ENCODE data around the gene GRM5. TPM values are rescaled to one million over a fixed set of nuclear protein-coding genes. Genes with fewer than 3 reads are reported as not detected.

GRM5 gene
- total RNA-seq, 1 experiment from 2014 or later: not detected

- Histone ChIP-seq H3K27me3 (ENCODE audit: insufficient read depth, low read depth) (no peaks in the 10 kb centered on the region), H3K4me1 (replicated peaks; ENCODE audit: insufficient read depth) (peaks cover 18% of the 10 kb centered on the region), H3K79me2 (ENCODE audit: low read depth) (no peaks in the 10 kb centered on the region), H3K36me3 (ENCODE audit: low read depth) (no peaks in the 10 kb centered on the region), H3K9me3 (ENCODE audit: insufficient read depth, low read depth) (no peaks in the 10 kb centered on the region), H4K20me1 (ENCODE audit: insufficient read depth) (no peaks in the 10 kb centered on the region), H3K27ac (no peak overlapping the region), H3K4me2 (no peak overlapping the region), H3K9me2 (ENCODE audit: insufficient read depth) (no peaks in the 10 kb centered on the region), H3K4me3 (no peak overlapping the region), H3F3A (ENCODE audit: insufficient read depth, low read depth) (peaks cover 5% of the 10 kb centered on the region; the same call in 1 of the 2 replicates), H2AFZ (no peak overlapping the region)
- CTCF ChIA-PET: no interaction called here
- BruUV-seq (replicated peaks): no TSS peak
- intact Hi-C loops (cut with micrococcal nuclease; ENCODE audit: unreplicated experiment): no loop called here
- DNase-seq: no peak
- no peak for TF ChIP-seq CTCF (conservative IDR thresholded peaks at IDR 0.05)
- no peak for TF ChIP-seq EZH2 (IDR thresholded peaks at IDR 0.05; ENCODE audit: low read depth)
- POLR2A ChIA-PET (ENCODE audit: unreplicated experiment): no interaction called here
Measured at GRCh38 chr11:88553204-88553603, 512.6 kb downstream of the GRM5 start.

DNA sequence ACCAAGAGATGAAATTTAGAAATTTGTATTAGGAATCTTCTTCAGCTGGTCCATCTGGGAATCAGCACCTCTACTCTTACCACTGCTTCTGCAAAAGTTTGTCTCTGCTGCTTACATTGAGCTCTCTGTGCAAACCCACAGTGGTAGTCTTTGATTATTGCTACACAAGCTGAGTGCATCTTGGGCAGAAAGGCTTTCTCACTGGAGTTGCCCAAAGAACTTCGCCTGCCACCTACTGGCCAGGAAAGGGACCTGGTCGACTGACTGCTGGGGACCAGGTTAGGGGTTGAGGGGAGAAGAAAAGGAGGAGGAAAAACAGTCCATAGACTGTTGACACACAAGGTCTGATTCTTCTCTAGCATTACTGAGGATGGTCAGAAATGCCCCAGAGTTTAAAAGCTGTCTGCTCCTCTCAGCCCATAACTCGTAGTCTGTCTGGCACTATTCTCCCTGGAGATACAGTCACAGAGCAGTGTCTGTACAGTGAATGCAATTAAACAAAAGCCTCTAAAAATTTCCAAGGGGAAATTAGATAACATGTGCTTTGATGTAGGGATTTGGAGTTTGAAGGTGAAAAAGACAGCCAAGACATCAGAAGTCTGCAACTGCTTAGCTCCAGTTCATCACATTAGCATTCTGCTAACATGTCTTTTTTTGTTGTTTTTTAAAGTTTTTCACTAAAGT, 513.3 kb downstream of the GRM5 start:
- TF ChIP-seq EZH2 (IDR thresholded peaks at IDR 0.05; ENCODE audit: low read depth) (no peak), CTCF (conservative IDR thresholded peaks at IDR 0.05) (peak; percentile 83)
- Histone ChIP-seq H3F3A (ENCODE audit: insufficient read depth, low read depth) (peaks cover 5% of the 10 kb centered on the region; the same call in 1 of the 2 replicates), H3K27ac (no peak overlapping the region), H2AFZ (no peak overlapping the region), H3K4me3 (no peak overlapping the region), H3K79me2 (ENCODE audit: low read depth) (no peaks in the 10 kb centered on the region), H3K9me2 (ENCODE audit: insufficient read depth) (no peaks in the 10 kb centered on the region), H3K36me3 (ENCODE audit: low read depth) (no peaks in the 10 kb centered on the region), H3K27me3 (ENCODE audit: insufficient read depth, low read depth) (no peaks in the 10 kb centered on the region), H4K20me1 (ENCODE audit: insufficient read depth) (no peaks in the 10 kb centered on the region), H3K4me1 (replicated peaks; ENCODE audit: insufficient read depth) (peaks cover 15% of the 10 kb centered on the region), H3K9me3 (ENCODE audit: insufficient read depth, low read depth) (no peaks in the 10 kb centered on the region), H3K4me2 (no peak overlapping the region)
- ChIA-PET CTCF (interaction anchor here (1.0 to 1.5 kb wide), 2 partner anchors 535 to 537 kb away, joined by 5 read pairs; no protein-coding TSS in a partner anchor), POLR2A (ENCODE audit: unreplicated experiment) (interaction anchor here (0.6 kb wide), 1 partner anchor 527 kb away, joined by 5 read pairs; no protein-coding TSS in a partner anchor)
- no TSS peak for BruUV-seq (replicated peaks)
- DNase-seq: peak; percentile 14 to 56
- intact Hi-C loops (cut with micrococcal nuclease; ENCODE audit: unreplicated experiment): no loop called here

GRCh38 chr11:88544656-88545280, 521.0 kb downstream of the GRM5 start:
- H3K27me3 ChIP-seq (ENCODE audit: insufficient read depth, low read depth): no peaks in the 10 kb centered on the region
- H3K27ac ChIP-seq: no peak overlapping the region
- H3K4me2 ChIP-seq: no peak overlapping the region
- intact Hi-C loops (cut with micrococcal nuclease; ENCODE audit: unreplicated experiment): loop anchor here (1.0 to 5.0 kb wide), 11 partner anchors 162 to 1191 kb away; partner anchors contain the start of gene RAB38
- no peaks in the 10 kb centered on the region for H3K4me1 ChIP-seq (replicated peaks; ENCODE audit: insufficient read depth)
- TF ChIP-seq CTCF (conservative IDR thresholded peaks at IDR 0.05) (peak; percentile 34; the same call in 1 of the 2 replicates), EZH2 (IDR thresholded peaks at IDR 0.05; ENCODE audit: low read depth) (no peak)
- no peak for DNase-seq
- no peak overlapping the region for H3K4me3 ChIP-seq
- H4K20me1 ChIP-seq (ENCODE audit: insufficient read depth): no peaks in the 10 kb centered on the region
- no peaks in the 10 kb centered on the region for H3K9me3 ChIP-seq (ENCODE audit: insufficient read depth, low read depth)
- H2AFZ ChIP-seq: no peak overlapping the region
- H3F3A ChIP-seq (ENCODE audit: insufficient read depth, low read depth): no peaks in the 10 kb centered on the region
- no peaks in the 10 kb centered on the region for H3K79me2 ChIP-seq (ENCODE audit: low read depth)
- no peaks in the 10 kb centered on the region for H3K9me2 ChIP-seq (ENCODE audit: insufficient read depth)
- H3K36me3 ChIP-seq (ENCODE audit: low read depth): no peaks in the 10 kb centered on the region
- ChIA-PET POLR2A (ENCODE audit: unreplicated experiment) (no interaction called here), CTCF (interaction anchor here (0.7 to 1.0 kb wide), 3 partner anchors 305 to 642 kb away, joined by 4 to 8 read pairs (median 5); no protein-coding TSS in a partner anchor)
- BruUV-seq (replicated peaks): no TSS peak

All from PC-9 (cell line).